Thymus (tissue), 11 donors: ENCODE data around the gene PPP1R1C. TPM values are rescaled to one million over a fixed set of nuclear protein-coding genes. Genes with fewer than 3 reads are reported as not detected.

Source experiments
- DNase-seq, 9 donors: peaks; one replicate each; pipeline ENCODE4 v3.0.0-alpha.2; 2013; ENCODE audit warnings: low spot score in 9 of 9, low read depth in 6 of 9, missing footprints in 1 of 9
- H3K27ac ChIP-seq, 2 donors: one replicate each; pipeline ENCODE4 v1.5.1; 2013; ENCODE audit warnings: control low read depth in 1 of 2, low read depth in 1 of 2, low read length in 1 of 2, mild to moderate bottlenecking in 1 of 2, moderate library complexity in 1 of 2
- H3K27me3 ChIP-seq, 2 donors: one replicate each; pipeline ENCODE4 v1.5.1; 2013; ENCODE audit warnings: low read length in 1 of 2; ENCODE audit not compliant: control insufficient read depth in 2 of 2, insufficient read depth in 1 of 2
- H3K36me3 ChIP-seq, 2 donors: one replicate each; pipeline ENCODE4 v1.5.1; 2013; ENCODE audit warnings: low read length in 1 of 2, mild to moderate bottlenecking in 1 of 2, moderate library complexity in 1 of 2; ENCODE audit not compliant: control insufficient read depth in 2 of 2, insufficient read depth in 2 of 2
- H3K4me1 ChIP-seq, 2 donors: one replicate each; pipeline ENCODE4 v1.5.1; 2013; ENCODE audit warnings: low read length in 2 of 2; ENCODE audit not compliant: control insufficient read depth in 2 of 2, insufficient read depth in 2 of 2
- H3K4me3 ChIP-seq, 2 donors: one replicate each; pipeline ENCODE4 v1.5.1; 2013; ENCODE audit warnings: low read length in 2 of 2, control low read depth in 1 of 2, mild to moderate bottlenecking in 1 of 2
- H3K9me3 ChIP-seq, 2 donors: one replicate each; pipeline ENCODE4 v1.5.1; 2013; ENCODE audit warnings: low read length in 1 of 2, mild to moderate bottlenecking in 1 of 2; ENCODE audit not compliant: control insufficient read depth in 2 of 2, insufficient read depth in 1 of 2
- WGBS: extraction: QIAGEN DNeasy Blood & Tissue Kit; methylation state at CpG from one replicate; pipeline ENCODE4 v1.1.7; 2013; 5-methylcytosine and 5-hydroxymethylcytosine counted together
- polyA plus RNA-seq: library from polyadenylated mRNA; stranded (reverse); fragments of 200-250 nt; gene quantifications from one replicate; pipeline ENCODE4 v1.2.3, GENCODE V29; 2013
- total RNA-seq: library from RNA; stranded (reverse); fragments of 120-200 nt; gene quantifications from one replicate; pipeline ENCODE4 v1.2.4, GENCODE V29; 2013
- donor health status: healthy.

The PPP1R1C gene
- total and polyA plus RNA-seq, 2 donors: 9.0 to 35.9 TPM

DNA sequence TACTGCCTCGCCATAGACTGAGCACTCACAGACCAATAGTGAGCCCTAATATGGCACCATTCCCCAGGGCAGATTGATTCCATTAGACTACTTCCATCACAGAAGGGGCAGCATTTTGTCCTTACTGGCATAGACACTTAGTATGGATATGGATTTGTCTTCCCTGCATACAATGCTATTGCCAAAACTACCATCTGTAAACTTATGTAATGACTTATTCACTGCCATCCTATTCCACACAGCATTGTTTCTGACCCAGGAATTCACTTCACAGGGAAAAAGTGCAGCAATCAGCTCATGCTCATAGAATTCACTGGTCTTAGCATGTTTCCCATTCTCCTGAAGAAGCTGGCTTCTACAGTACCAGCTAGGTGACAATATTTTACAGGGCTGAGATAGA lies 179.0 kb downstream of the PPP1R1C start:
- no peaks in the 10 kb centered on the region for H3K27me3 ChIP-seq
- no peak overlapping the region for H3K27ac ChIP-seq
- no peaks in the 10 kb centered on the region for H3K4me1 ChIP-seq
- no peaks in the 10 kb centered on the region for H3K9me3 ChIP-seq
- DNase-seq: no peak
- H3K4me3 ChIP-seq: no peak overlapping the region
- no peaks in the 10 kb centered on the region for H3K36me3 ChIP-seq
- WGBS: 93% methylated on average over 1 of the region's 1 CpG

DNA sequence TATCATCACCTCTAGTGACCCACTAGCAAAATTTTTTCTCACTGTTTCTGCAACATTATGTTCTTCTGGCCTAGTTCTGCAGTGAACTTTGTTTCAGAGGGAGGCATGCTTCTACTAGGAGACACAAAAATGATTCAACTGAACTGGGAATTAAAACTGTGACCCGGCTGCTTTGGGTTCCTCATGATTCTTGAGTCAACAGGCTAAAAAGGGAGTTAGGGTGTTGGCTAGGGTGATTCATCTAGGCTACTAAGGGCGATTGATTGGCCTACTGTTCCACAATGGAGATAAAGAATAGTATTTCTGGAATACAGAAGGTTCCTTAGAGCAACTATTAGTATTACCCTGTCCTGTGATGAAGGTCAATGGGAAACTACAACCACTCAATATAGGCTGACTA lies 179.5 kb downstream of the PPP1R1C start:
- no peak for DNase-seq
- Histone ChIP-seq H3K4me3 (no peak overlapping the region), H3K9me3 (no peaks in the 10 kb centered on the region), H3K27ac (no peak overlapping the region), H3K27me3 (no peaks in the 10 kb centered on the region), H3K36me3 (no peaks in the 10 kb centered on the region), H3K4me1 (no peaks in the 10 kb centered on the region)
- 91% methylated on average over 2 of the region's 2 CpGs for WGBS

DNA sequence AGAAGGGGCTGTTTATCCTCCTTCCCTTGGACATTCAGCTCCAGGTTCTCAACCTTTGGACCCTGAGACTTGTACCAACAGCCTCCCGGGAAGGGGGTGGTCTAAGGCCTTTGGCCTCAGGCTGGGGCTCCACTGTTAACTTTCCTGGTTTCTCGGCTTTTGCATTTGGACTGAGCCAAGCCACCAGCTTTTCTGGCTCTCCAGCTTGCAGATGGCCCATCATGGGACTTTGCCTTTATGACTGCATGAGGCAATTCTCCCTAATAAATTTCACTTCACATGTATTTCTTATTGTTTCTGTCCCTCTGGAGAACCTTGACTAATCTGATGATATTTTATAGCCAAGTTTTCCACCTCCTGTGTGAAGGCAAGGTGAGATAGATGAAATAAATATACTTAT lies 180.8 kb downstream of the PPP1R1C start:
- H3K27me3 ChIP-seq: no peaks in the 10 kb centered on the region
- H3K36me3 ChIP-seq: no peaks in the 10 kb centered on the region
- no peak for DNase-seq
- H3K27ac ChIP-seq: no peak overlapping the region
- H3K4me3 ChIP-seq: no peak overlapping the region
- H3K4me1 ChIP-seq: no peaks in the 10 kb centered on the region
- no peaks in the 10 kb centered on the region for H3K9me3 ChIP-seq
- WGBS: 100% methylated on average over 2 of the region's 2 CpGs

GRCh38 chr2:182166841-182167240 lies 181.2 kb downstream of the PPP1R1C start:
- no peak overlapping the region for H3K27ac ChIP-seq
- H3K36me3 ChIP-seq: no peaks in the 10 kb centered on the region
- 93% methylated on average over 2 of the region's 2 CpGs for WGBS
- no peak for DNase-seq
- H3K9me3 ChIP-seq: no peaks in the 10 kb centered on the region
- no peaks in the 10 kb centered on the region for H3K4me1 ChIP-seq
- no peak overlapping the region for H3K4me3 ChIP-seq
- no peaks in the 10 kb centered on the region for H3K27me3 ChIP-seq

Other genes with a start within 250 kb of the PPP1R1C start
- 60.2 TPM for gene ITPRID2, start 94.1 kb upstream of the PPP1R1C start, total RNA-seq
- 57.0 TPM for gene ITPRID2, start 94.1 kb upstream of the PPP1R1C start, polyA plus RNA-seq